MM.1S (cell line): Measurements from ENCODE around the gene LY6G6C.

Source experiments
- DNase-seq: peaks from one replicate; pipeline ENCODE4 v3.0.0-alpha.2; 2015
- H2AFZ ChIP-seq: fragments of 300-600 bp; sonication (generic); 2 replicates; pipeline ENCODE4 v1.6.0; 2016; ENCODE audit warnings: antibody characterized with exemption, low read length
- H3F3A ChIP-seq: fragments of 300-600 bp; sonication (generic); 2 replicates; pipeline ENCODE4 v1.6.1; 2016; ENCODE audit warnings: mild to moderate bottlenecking, antibody characterized with exemption, low read length, moderate library complexity, mixed read lengths; ENCODE audit not compliant: insufficient read depth
- H3K27ac ChIP-seq: fragments of 300-600 bp; sonication (generic); 2 replicates; pipeline ENCODE4 v1.5.1; 2016; ENCODE audit warnings: mild to moderate bottlenecking, low read length
- H3K27me3 ChIP-seq: fragments of 300-600 bp; sonication (generic); replicated peaks from 2 replicates; pipeline ENCODE4 v1.6.0; 2016; ENCODE audit warnings: low read length; ENCODE audit not compliant: insufficient read depth
- H3K36me3 ChIP-seq: fragments of 300-600 bp; sonication (generic); replicated peaks from 2 replicates; pipeline ENCODE4 v1.6.1; 2016; ENCODE audit warnings: mild to moderate bottlenecking, low read length, mixed read lengths; ENCODE audit not compliant: insufficient read depth
- H3K4me1 ChIP-seq: fragments of 300-600 bp; sonication (generic); 2 replicates; pipeline ENCODE4 v1.6.1; 2016; ENCODE audit warnings: low read length, mixed read lengths
- H3K4me2 ChIP-seq: fragments of 300-600 bp; sonication (generic); 2 replicates; pipeline ENCODE4 v1.6.0; 2016; ENCODE audit warnings: low read depth, low read length
- H3K4me3 ChIP-seq: fragments of 300-600 bp; sonication (generic); 2 replicates; pipeline ENCODE4 v1.5.1; 2016; ENCODE audit warnings: low read length, mixed read lengths
- H3K79me2 ChIP-seq: fragments of 300-600 bp; sonication (generic); 2 replicates; pipeline ENCODE4 v1.6.1; 2016; ENCODE audit warnings: mixed run types, low read length, mixed read lengths
- H3K9ac ChIP-seq: fragments of 300-600 bp; sonication (generic); 2 replicates; pipeline ENCODE4 v1.6.1; 2016; ENCODE audit warnings: low read length, mixed read lengths
- H3K9me2 ChIP-seq: fragments of 300-600 bp; sonication (generic); replicated peaks from 2 replicates; pipeline ENCODE4 v1.6.1; 2016; ENCODE audit warnings: mild to moderate bottlenecking, low read length, mixed read lengths; ENCODE audit not compliant: insufficient read depth
- H3K9me3 ChIP-seq: fragments of 300-600 bp; sonication (generic); replicated peaks from 2 replicates; pipeline ENCODE4 v1.6.1; 2016; ENCODE audit warnings: mild to moderate bottlenecking, low read length, mixed read lengths; ENCODE audit not compliant: insufficient read depth
- H4K20me1 ChIP-seq: fragments of 300-600 bp; sonication (generic); 2 replicates; pipeline ENCODE4 v1.6.1; 2016; ENCODE audit warnings: mild to moderate bottlenecking, low read length, moderate library complexity, mixed read lengths; ENCODE audit not compliant: insufficient read depth
- EZH2 ChIP-seq: fragments of 300-600 bp; sonication (generic); optimal IDR thresholded peaks from 2 replicates; pipeline ENCODE3; 2017; ENCODE audit warnings: low read depth, mild to moderate bottlenecking, antibody characterized with exemption, low read length, mixed read lengths
- EZH2phosphoT487 ChIP-seq: fragments of 300-600 bp; sonication (generic); IDR thresholded peaks from 2 replicates; pipeline ENCODE4 v1.6.1; 2018; ENCODE audit warnings: antibody characterized with exemption, low read length
- TF ChIP-seq, protein P1 (sequence below): fragments of 300-600 bp; sonication (generic); IDR thresholded peaks from 2 replicates; pipeline ENCODE4 v1.5.1; 2016; ENCODE audit warnings: antibody characterized with exemption, low read length, mixed read lengths

LY6G6C gene

DNA sequence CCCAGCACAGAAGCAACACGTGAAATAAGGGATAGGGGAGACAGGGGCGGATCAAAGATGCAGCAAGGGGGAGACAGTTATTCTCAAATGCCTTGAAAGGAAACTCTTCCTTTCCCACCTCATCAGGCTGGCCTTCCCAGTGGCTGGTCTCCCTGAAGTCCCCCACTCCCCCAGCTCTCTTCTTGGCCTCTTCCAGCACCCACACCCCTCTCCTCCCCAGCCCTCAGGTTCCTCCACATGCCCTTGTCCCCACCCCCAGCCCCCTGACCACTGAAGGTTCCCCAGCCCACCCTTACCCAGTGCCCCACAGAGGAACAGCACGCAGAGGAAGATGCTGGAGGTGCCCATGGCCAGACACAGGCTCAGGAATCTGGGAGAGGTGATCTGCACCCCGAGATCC, 8.1 kb downstream of the LY6G6C start:
- Histone ChIP-seq H3K4me1 (0 out of 2 replicates have a peak, but pooled peaks cover 5% of the 10 kb centered on the region), H2AFZ (no peak overlapping the region), H3K9me3 (no peaks in the 10 kb centered on the region), H3K4me3 (no peak overlapping the region), H3K79me2 (no peaks in the 10 kb centered on the region), H3K27me3 (no peaks in the 10 kb centered on the region), H3K9ac (no peak overlapping the region), H3K36me3 (no peaks in the 10 kb centered on the region), H3K27ac (no peak overlapping the region), H3F3A (no peaks in the 10 kb centered on the region), H4K20me1 (no peaks in the 10 kb centered on the region), H3K9me2 (no peaks in the 10 kb centered on the region), H3K4me2 (no peak overlapping the region)
- TF ChIP-seq EZH2phosphoT487 = no peak
- TF ChIP-seq EZH2 = no peak
- TF ChIP-seq, protein P1, sequence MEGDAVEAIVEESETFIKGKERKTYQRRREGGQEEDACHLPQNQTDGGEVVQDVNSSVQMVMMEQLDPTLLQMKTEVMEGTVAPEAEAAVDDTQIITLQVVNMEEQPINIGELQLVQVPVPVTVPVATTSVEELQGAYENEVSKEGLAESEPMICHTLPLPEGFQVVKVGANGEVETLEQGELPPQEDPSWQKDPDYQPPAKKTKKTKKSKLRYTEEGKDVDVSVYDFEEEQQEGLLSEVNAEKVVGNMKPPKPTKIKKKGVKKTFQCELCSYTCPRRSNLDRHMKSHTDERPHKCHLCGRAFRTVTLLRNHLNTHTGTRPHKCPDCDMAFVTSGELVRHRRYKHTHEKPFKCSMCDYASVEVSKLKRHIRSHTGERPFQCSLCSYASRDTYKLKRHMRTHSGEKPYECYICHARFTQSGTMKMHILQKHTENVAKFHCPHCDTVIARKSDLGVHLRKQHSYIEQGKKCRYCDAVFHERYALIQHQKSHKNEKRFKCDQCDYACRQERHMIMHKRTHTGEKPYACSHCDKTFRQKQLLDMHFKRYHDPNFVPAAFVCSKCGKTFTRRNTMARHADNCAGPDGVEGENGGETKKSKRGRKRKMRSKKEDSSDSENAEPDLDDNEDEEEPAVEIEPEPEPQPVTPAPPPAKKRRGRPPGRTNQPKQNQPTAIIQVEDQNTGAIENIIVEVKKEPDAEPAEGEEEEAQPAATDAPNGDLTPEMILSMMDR = no peak
- no peak for DNase-seq

DNA sequence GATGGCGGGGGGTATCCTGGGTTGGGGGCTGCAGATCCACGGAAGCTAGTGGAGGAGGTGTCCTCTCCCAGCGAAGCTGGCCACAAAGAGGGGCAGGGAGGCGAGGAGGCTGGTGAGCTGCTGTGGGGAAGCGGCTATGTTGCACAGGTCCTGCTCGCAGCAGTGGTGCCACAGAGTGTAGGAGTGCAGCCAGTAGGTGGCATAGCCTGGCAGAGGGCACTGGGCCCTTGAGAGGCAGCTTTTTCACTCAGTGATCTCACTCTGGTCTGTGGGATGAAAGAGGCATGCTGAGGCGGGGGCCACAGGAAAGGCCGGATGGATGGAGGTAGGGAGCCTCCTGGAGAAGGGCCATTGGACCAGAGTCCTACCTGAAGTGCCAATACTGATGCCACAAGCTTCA, 9.2 kb downstream of the LY6G6C start:
- no peak overlapping the region for H3K27ac ChIP-seq
- H3K36me3 ChIP-seq = no peaks in the 10 kb centered on the region
- no peak overlapping the region for H2AFZ ChIP-seq
- H3K27me3 ChIP-seq = no peaks in the 10 kb centered on the region
- H3K9ac ChIP-seq = no peak overlapping the region
- no peaks in the 10 kb centered on the region for H3K79me2 ChIP-seq
- no peak overlapping the region for H3K4me3 ChIP-seq
- H3K9me3 ChIP-seq = no peaks in the 10 kb centered on the region
- H3K4me1 ChIP-seq = 0 out of 2 replicates have a peak, but pooled peaks cover 5% of the 10 kb centered on the region
- no peak for DNase-seq
- no peaks in the 10 kb centered on the region for H3K9me2 ChIP-seq
- H3K4me2 ChIP-seq = no peak overlapping the region
- no peaks in the 10 kb centered on the region for H4K20me1 ChIP-seq
- H3F3A ChIP-seq = no peaks in the 10 kb centered on the region
- TF ChIP-seq EZH2 = no peak
- TF ChIP-seq, protein P1 = peak; percentile 35

DNA sequence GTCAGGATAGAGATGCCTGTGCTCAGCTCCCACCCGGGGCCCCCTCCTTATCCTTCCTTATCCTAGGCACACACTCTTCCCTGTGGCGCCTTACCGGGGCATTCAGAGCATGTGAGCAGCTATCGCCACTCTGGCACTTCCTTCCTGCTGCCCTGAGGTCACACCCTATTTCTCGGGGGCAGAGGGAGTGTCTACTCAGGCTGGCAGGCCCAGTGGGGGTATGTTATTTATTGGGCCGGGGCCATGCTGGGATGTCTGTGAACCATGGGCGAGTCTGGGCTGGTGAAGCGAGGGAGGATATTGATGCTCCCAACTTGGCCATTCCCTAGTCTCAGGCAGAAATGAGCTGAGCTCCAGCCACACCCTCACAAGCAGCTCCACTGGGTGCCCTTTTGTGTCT, 10.3 kb downstream of the LY6G6C start:
- Histone ChIP-seq H3K4me2 (no peak overlapping the region), H3F3A (no peaks in the 10 kb centered on the region), H3K9me3 (no peaks in the 10 kb centered on the region), H3K9ac (no peak overlapping the region), H3K36me3 (no peaks in the 10 kb centered on the region), H3K27me3 (no peaks in the 10 kb centered on the region), H3K79me2 (no peaks in the 10 kb centered on the region), H4K20me1 (no peaks in the 10 kb centered on the region), H3K9me2 (no peaks in the 10 kb centered on the region), H2AFZ (no peak overlapping the region), H3K27ac (no peak overlapping the region), H3K4me3 (no peak overlapping the region), H3K4me1 (0 out of 2 replicates have a peak, but pooled peaks cover 5% of the 10 kb centered on the region)
- TF ChIP-seq EZH2phosphoT487 (no peak), EZH2 (no peak)
- TF ChIP-seq, protein P1 = no peak
- DNase-seq = no peak
